ENCODE results near the gene CCR5. TPM values are rescaled to one million over a fixed set of nuclear protein-coding genes. Genes with fewer than 3 reads are reported as not detected.

Gene CCR5
- total RNA-seq, 1 donor from 2014 or later = 0.49 TPM

GRCh38 chr3:46354984-46355383, 15.8 kb upstream of the CCR5 start:
- intact Hi-C loops (cut with DNase I) = no loop called here
- no peak for ATAC-seq
- DNase-seq (ENCODE audit: missing footprints) = no peak

GRCh38 chr3:46356276-46356675, 14.5 kb upstream of the CCR5 start:
- DNase-seq (ENCODE audit: missing footprints) (no peak), ATAC-seq (no peak)
- intact Hi-C loops (cut with DNase I) = no loop called here

DNA sequence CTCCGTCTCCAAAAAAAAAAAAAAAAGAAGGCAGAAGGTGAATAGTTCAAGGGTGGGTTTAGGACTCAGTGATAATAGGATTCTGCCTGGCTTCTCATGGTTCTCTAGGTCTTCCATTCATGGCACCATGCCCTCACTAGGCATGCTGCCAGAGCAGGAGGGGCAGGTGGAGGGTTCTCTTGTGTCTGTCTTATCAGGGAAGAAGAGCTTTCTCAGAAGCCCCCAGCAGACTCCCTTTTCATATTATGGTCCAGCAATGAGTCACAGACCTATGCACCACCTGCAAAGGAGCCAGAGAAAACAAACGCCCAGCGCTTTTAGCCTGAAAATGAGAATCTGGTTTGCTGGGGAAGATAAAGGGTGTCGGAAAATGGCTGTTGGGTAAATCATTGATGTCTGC, 13.8 kb upstream of the CCR5 start:
- intact Hi-C loops (cut with DNase I) = no loop called here
- DNase-seq (ENCODE audit: missing footprints) = no peak
- no peak for ATAC-seq

DNA sequence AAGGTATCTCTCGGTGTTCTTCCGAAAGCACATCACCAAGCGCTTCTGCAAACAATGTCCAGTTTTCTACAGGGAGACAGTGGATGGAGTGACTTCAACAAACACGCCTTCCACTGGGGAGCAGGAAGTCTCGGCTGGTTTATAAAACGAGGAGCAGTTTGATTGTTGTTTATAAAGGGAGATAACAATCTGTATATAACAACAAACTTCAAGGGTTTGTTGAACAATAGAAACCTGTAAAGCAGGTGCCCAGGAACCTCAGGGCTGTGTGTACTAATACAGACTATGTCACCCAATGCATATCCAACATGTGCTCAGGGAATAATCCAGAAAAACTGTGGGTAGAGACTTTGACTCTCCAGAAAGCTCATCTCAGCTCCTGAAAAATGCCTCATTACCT, 12.3 kb upstream of the CCR5 start:
- ATAC-seq (no peak), DNase-seq (ENCODE audit: missing footprints) (no peak)
- intact Hi-C loops (cut with DNase I) = no loop called here

DNA sequence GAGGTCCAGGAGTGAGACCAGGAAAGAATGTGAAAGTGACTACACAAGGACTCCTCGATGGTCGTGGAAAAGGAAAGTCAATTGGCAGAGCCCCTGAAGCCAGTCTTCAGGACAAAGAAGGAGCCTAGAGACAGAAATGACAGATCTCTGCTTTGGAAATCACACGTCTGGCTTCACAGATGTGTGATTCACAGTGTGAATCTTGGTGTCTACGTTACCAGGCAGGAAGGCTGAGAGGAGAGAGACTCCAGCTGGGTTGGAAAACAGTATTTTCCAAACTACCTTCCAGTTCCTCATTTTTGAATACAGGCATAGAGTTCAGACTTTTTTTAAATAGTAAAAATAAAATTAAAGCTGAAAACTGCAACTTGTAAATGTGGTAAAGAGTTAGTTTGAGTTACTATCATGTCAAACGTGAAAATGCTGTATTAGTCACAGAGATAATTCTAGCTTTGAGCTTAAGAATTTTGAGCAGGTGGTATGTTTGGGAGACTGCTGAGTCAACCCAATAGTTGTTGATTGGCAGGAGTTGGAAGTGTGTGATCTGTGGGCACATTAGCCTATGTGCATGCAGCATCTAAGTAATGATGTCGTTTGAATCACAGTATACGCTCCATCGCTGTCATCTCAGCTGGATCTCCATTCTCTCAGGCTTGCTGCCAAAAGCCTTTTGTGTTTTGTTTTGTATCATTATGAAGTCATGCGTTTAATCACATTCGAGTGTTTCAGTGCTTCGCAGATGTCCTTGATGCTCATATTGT, 10.8 kb upstream of the CCR5 start:
- no peak for DNase-seq (ENCODE audit: missing footprints)

DNA sequence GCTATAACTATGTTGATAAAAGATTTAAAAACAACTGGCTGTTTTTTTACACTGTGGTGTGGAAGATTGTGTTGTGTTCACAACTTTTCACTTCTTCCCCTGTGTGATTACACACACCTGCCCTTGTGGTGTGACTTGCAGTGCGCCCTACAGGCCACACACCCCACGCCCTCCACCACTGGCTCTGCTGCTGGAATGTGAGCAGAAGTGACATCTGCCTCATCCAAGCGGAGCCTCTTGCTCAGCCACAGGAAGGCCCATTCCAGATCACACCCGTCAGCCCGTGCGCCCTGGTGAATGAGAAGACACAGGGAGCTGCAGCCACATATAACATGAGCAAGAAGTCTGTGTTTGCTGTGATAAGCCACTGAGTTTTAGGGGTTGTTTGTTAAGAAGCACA, 9.8 kb upstream of the CCR5 start:
- DNase-seq (ENCODE audit: missing footprints) = no peak
- intact Hi-C loops (cut with DNase I) = loop anchor here (10.0 kb wide), 1 partner anchor 86 kb away; no protein-coding TSS in a partner anchor
- no peak for ATAC-seq

More for the DNA sequence above, 10.8 kb upstream of the CCR5 start:
- peak; percentile 15 for ATAC-seq
- intact Hi-C loops (cut with DNase I) = loop anchor here (10.0 kb wide), 1 partner anchor 85 kb away; no protein-coding TSS in a partner anchor

DNA sequence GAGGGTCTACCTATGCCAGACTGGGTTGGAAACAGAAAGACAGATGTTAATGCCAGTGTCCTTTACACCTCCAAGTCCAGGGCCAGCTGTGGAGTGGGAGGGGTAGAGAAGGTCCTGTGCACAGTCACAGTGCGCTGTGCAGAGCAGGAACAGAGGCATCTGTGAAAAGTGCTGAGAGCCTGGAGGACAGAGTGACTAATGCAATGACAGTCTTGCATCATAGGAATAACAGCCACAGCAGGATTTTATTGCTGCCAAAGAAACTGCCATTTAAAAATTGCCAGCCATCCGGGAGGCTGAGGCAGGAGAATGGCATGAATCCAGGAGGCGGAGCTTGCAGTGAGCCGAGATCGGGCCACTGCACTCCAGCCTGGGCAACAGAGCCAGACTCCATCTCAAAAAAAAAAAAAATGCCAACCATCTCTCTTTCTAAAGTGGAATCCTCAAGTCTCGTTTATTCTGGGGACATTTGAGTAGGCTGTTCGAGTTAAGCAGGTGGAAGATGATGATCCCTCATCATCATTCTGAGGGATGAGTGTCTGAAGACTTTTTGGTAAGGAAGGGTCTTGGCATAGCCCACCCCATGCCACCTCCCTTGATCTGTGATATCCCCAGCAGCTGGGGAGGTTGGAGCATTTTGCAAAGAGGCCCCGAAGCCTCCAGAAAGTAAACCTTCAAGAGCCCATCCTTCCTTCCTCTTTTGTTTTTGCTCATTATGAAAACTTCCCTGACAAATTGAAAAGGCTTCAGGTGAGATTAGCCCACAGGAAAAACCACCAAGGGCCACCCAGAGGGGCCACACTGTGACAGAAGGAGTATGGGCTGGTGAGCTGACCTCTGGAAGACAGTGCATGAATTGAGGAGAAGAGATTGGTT, 9.1 kb upstream of the CCR5 start:
- intact Hi-C loops (cut with DNase I) = loop anchor here (10.0 kb wide), 1 partner anchor 87 kb away; no protein-coding TSS in a partner anchor
- peak; percentile 83 for ATAC-seq
- DNase-seq (ENCODE audit: missing footprints) = peak; percentile 73

DNA sequence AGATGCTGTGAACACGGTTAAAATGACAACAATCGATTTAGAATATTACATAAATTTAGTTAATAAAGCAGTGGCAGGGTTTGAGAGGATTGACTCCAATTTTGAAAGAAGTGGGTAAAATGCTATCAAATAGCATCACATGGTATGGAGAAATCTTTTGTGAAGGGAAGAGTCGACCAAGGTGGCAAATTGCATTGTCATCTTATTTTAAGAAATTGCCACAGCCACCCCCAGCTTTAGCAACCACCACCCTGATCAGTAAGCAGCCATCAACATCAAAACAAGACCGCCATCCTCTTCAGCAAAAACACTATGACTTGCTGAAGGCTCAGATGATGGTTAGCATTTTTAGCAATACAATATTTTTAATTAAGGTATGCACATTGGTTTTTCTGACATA, 5.7 kb upstream of the CCR5 start:
- DNase-seq (ENCODE audit: missing footprints) = no peak
- ATAC-seq = no peak
- intact Hi-C loops (cut with DNase I) = loop anchor here (10.0 kb wide), 1 partner anchor 90 kb away; no protein-coding TSS in a partner anchor

- intact Hi-C loops (cut with DNase I) = loop anchor here (10.0 kb wide), 1 partner anchor 91 kb away; no protein-coding TSS in a partner anchor
- ATAC-seq = no peak
- no peak for DNase-seq (ENCODE audit: missing footprints)
These were observed 4.8 kb upstream of the CCR5 start for GRCh38 chr3:46365737-46366524.

DNA sequence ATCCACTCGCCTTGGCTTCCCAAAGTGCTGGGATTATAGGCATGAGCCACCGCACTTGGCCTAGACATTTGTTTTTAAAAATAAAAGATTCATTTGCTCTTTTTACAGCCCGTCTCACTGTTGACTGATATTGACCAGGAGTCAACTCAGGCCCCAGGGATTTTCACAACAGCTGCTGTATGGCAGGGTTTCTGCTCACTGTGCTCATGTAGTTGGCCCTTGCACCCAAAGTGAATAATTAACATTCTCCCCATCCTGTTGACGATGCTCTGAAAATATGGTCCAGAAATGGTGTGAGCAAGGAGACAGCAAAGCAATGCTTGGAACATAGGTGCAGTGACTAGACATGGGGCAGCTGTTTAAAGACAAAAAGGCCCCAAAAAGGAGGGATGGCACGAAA, 2.9 kb upstream of the CCR5 start:
- ATAC-seq = peak; percentile 87
- intact Hi-C loops (cut with DNase I) = loop anchor here (10.0 kb wide), 1 partner anchor 93 kb away; no protein-coding TSS in a partner anchor
- no peak for DNase-seq (ENCODE audit: missing footprints)

DNA sequence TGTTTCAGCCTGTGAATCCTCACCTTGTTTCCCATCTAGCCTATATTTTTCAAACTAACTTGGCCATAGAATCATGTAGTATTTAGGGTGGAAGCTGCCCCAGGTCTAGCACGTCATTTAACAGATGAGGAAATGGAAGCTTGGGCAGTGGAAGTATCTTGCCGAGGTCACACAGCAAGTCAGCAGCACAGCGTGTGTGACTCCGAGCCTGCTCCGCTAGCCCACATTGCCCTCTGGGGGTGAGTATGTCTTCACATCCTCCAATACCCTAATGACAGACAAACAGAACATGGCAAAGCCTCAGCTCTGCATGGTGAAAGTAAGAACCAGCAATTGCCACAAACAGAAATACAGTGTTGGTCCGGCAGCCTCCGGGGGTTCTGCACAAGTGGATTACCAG, 2.2 kb upstream of the CCR5 start:
- intact Hi-C loops (cut with DNase I) = loop anchor here (10.0 kb wide), 1 partner anchor 94 kb away; no protein-coding TSS in a partner anchor
- DNase-seq (ENCODE audit: missing footprints) (peak; percentile 82), ATAC-seq (peak; percentile 68)

DNA sequence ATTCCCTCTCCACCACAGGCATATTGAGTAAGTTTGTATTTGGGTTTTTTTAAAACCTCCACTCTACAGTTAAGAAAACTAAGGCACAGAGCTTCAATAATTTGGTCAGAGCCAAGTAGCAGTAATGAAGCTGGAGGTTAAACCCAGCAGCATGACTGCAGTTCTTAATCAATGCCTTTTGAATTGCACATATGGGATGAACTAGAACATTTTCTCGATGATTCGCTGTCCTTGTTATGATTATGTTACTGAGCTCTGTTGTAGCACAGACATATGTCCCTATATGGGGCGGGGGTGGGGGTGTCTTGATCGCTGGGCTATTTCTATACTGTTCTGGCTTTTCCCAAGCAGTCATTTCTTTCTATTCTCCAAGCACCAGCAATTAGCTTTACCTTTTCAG, 1.6 kb upstream of the CCR5 start:
- no peak for DNase-seq (ENCODE audit: missing footprints)
- intact Hi-C loops (cut with DNase I) = loop anchor here (10.0 kb wide), 1 partner anchor 94 kb away; no protein-coding TSS in a partner anchor
- ATAC-seq = no peak

- intact Hi-C loops (cut with DNase I) = loop anchor here (5.0 to 10.0 kb wide), 2 partner anchors 95 to 282 kb away; no protein-coding TSS in a partner anchor
- DNase-seq (ENCODE audit: missing footprints) (no peak), ATAC-seq (no peak)
These were observed 1.0 kb upstream of the CCR5 start for GRCh38 chr3:46369675-46370132.

DNA sequence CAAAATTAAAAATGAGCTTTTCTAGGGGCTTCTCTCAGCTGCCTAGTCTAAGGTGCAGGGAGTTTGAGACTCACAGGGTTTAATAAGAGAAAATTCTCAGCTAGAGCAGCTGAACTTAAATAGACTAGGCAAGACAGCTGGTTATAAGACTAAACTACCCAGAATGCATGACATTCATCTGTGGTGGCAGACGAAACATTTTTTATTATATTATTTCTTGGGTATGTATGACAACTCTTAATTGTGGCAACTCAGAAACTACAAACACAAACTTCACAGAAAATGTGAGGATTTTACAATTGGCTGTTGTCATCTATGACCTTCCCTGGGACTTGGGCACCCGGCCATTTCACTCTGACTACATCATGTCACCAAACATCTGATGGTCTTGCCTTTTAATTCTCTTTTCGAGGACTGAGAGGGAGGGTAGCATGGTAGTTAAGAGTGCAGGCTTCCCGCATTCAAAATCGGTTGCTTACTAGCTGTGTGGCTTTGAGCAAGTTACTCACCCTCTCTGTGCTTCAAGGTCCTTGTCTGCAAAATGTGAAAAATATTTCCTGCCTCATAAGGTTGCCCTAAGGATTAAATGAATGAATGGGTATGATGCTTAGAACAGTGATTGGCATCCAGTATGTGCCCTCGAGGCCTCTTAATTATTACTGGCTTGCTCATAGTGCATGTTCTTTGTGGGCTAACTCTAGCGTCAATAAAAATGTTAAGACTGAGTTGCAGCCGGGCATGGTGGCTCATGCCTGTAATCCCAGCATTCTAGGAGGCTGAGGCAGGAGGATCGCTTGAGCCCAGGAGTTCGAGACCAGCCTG, 984 bp downstream of the CCR5 start:
- ATAC-seq = no peak
- intact Hi-C loops (cut with DNase I) = loop anchor here (5.0 kb wide), 1 partner anchor 284 kb away; no protein-coding TSS in a partner anchor
- DNase-seq (ENCODE audit: missing footprints) = no peak

GRCh38 chr3:46372492-46373359, 2.0 kb downstream of the CCR5 start:
- intact Hi-C loops (cut with DNase I) = loop anchor here (5.0 kb wide), 1 partner anchor 285 kb away; no protein-coding TSS in a partner anchor
- no peak for ATAC-seq
- no peak for DNase-seq (ENCODE audit: missing footprints)

- intact Hi-C loops (cut with DNase I) = loop anchor here (5.0 kb wide), 1 partner anchor 287 kb away; no protein-coding TSS in a partner anchor
- ATAC-seq (no peak), DNase-seq (ENCODE audit: missing footprints) (no peak)
These were observed 4.0 kb downstream of the CCR5 start for GRCh38 chr3:46374755-46375154.

GRCh38 chr3:46375218-46375617, 4.5 kb downstream of the CCR5 start:
- intact Hi-C loops (cut with DNase I) = no loop called here
- DNase-seq (ENCODE audit: missing footprints) (no peak), ATAC-seq (no peak)
